Measurements from ENCODE around the gene CACNA2D4.
"Not testable (repeated sequence)": the region's sequence is repeated elsewhere in the genome, so short reads cannot be mapped to it uniquely, and the experiment has no call there.

Gene CACNA2D4

GRCh38 chr12:1918081-1918883, at the start of gene CACNA2D4:
CACNA2D4 (minus strand) TSS chr12:1918652; CDS start chr12:1918473, 179 bp downstream.
- no peak for DNase-seq

GRCh38 chr12:1966561-1967226, 48.2 kb upstream of the CACNA2D4 start:
- no peak for DNase-seq

DNA sequence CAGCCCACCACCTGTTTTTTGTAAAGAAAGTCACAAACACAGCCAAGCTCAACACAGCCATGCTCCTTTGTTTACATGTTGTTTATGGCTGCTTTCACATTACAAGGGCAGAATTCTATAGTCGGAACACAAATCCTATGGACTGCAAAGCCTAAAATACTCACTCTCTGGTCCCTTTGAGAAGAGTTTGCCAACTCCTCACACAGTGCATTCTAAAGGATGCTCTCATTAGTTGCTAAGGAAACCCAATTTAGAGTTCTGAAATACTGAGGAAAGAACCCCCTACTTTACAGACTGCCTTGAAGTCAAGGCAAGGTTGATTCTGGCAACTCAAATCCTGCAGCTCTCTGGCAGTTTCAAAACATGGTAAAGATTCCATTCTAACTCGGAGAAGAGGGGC, 47.5 kb upstream of the CACNA2D4 start:
- DNase-seq, result no peak

GRCh38 chr12:1962051-1963020, 43.9 kb upstream of the CACNA2D4 start:
- no peak for DNase-seq

DNA sequence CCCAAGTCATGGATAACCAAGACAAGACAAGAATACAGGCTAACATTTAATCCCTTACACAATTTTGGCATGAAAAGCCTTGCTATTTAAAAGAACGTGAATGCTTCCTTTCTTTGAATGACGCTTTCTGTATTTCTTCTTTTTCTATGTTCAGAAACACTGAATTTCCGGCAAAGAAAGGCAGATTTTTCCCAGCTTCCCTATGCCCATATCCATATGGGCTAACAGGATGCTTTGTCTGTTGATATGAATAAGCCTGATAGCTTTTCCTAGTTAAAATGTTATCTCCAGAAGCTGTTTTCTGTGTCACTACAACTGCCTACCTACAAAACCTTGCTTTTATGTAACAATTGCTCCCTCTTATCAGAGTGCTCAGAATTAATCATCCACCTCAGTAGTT, 38.3 kb upstream of the CACNA2D4 start:
- no peak for DNase-seq

- DNase-seq, result no peak
Observed at GRCh38 chr12:1949771-1950470, 31.5 kb upstream of the CACNA2D4 start.

- no peak for DNase-seq
Observed at GRCh38 chr12:1948883-1949282, 30.4 kb upstream of the CACNA2D4 start.

- DNase-seq, result no peak
Observed at GRCh38 chr12:1947081-1947480, 28.6 kb upstream of the CACNA2D4 start.

DNA sequence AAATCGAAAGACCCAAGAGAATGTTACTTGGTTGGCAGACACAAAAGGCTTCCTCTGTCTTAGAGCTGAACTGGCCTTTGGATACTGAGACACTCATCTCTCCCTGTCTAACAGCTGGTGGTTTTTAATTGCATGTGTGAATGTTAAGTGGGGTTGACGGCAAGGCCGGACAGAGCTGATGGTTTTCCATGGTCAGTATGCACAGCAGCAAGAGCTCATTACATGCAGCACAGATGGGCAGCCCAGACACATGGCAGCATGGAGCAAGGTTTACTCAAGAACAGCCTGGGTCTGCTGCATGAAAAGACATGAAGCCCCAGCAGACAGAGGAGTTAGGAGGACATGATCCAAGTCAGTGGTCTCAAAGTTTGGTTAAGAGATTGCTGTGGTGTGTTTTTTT, 27.8 kb upstream of the CACNA2D4 start:
- no peak for DNase-seq

- not testable (repeated sequence) for DNase-seq
Observed at GRCh38 chr12:1945502-1945901, 27.1 kb upstream of the CACNA2D4 start.

DNA sequence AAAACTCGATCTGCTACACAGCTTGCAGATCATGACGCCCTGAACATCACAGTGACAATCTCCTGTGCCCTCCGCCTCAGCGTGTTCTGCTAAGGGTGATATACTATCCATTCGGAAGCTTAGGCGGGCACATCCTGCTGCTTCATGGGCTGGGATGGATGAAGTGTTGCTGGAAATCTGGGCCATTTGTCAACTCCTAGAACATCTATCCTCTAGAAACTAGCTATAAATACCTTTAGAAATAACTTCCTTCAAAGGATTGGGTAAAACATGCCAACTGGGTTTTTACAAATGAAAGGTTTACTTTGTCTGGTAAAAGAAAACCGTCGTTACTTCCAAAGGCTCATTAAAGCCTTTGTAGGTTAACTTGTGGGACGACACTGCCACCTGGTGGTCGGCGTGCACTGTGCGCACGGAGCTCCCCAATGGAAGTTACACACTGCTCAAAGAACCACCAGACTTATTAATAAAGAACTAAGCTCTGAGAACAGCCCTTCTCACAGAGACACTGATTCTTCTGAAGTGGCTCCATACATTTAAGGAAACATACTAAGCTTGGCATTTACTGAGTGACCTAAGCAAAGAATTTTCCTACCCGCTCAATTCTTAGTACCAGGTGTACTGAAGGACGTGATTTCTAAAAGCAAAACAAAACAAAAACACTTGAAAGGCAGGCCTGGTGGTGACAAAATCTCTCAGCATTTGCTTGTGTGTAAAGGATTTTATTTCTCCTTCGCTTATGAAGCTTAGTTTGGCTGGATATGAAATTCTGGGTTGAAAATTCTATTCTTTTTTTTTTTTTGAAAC, 21.6 kb upstream of the CACNA2D4 start:
- DNase-seq, result peak; percentile 90

- DNase-seq, result no peak
Observed at GRCh38 chr12:1939331-1939730, 20.9 kb upstream of the CACNA2D4 start.

DNA sequence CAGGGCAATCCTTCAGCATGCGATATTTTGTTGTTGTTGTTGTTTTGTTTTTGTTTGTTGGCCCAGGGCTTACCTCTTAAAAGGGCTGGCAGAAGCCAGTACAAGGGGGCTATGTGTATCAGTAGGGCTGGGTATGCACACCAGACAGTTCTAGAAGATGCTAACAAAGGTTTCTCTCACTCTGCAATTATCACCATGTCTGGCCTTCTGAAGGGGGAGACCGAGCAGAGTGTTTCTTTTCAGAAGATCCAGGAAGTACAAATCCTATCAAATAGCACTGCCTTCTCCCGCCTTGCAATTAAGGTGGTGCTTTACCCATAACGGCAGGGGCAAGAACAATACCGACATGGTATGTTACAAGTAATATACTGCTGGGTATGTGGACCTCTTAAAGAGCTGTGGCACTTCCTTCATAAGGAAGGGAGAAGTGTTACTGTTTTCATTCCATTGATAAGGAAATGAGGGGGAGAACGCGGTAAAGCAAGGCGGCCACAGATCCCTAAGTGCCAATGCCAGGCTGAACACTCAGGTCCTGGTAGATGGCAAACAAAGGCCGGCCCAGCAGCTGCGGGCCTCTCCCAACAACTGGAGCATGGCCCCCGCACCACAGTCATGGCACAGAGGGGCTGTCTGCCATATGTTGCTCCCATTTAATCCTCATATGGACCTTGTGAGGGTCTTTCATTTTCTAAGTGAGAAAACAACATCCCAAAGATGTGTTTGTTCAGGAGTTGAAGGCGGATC, 19.2 kb upstream of the CACNA2D4 start:
- DNase-seq, result no peak

DNA sequence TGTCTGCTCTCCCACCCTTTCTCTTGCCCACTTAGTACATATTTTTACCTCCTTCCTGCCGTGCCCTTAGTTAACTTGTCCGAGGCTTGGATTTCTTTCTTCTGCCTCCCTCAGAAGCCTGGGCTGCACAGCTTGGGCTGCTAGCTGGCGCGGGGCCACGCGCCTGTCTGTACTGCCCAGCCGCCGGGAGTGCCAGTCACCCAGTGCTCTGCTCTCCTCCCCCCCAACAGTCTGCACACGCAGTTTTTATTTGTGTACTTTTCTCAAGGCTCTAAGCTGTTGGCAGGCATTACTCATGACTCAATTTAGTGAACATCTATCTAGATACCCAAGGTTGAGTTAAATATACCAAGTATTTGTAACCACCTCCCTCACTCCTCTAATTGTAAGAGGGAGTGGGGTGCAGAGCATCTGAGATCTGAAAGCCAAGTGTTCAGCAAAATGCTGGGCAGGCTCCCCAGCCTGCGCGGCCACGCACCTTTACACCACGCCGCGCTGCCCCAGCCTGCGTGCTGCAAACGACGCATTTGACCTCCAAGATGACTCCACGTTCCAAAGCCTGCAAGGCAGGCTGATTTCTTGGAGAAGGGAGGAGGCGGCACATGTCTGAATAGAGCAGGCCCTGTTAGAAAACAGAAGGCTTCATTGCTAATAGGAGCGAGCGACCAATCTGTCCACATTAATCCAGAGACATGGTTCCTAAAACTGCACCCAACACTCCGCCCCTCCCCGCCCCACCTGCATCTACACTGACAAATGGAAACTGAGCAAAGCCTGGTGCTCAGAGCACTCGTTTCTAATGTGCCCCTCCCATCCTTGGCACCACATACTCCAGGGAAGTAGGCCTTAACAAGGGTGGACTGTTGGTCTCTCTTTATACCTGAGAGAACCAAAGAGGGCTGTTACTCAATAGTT, 18.2 kb upstream of the CACNA2D4 start:
- no peak for DNase-seq

GRCh38 chr12:1935700-1936378, 17.4 kb upstream of the CACNA2D4 start:
- no peak for DNase-seq

- no peak for DNase-seq
Observed at GRCh38 chr12:1935242-1935641, 16.8 kb upstream of the CACNA2D4 start.

- no peak for DNase-seq
Observed at GRCh38 chr12:1934831-1935230, 16.4 kb upstream of the CACNA2D4 start.

DNA sequence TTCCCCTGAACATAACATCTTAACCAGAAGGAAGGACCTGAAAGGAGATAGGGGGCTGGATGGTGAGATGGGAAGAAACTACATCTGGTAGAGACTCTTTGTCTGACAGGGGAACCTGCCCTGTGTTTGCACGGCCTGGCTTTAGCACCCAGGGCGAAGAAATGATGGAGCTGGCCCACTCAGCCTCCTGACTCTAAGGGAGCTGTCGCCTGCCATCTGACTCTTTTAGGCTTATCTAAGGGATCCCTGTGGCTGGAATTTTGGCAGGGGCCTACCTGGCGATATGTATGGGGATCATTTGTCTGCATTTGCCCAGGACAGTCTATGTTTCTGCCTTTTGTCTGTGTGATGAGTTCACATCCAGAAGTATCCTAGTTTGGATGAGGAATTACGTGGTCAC, 15.6 kb upstream of the CACNA2D4 start:
- DNase-seq, result no peak

GRCh38 chr12:1933342-1934051, 15.0 kb upstream of the CACNA2D4 start:
- no peak for DNase-seq
